Glutamatergic neuron (in vitro differentiated cells): ENCODE data around the gene CACNB2. TPM values are rescaled to one million over a fixed set of nuclear protein-coding genes. Genes with fewer than 3 reads are reported as not detected.
"Not testable (repeated sequence)": the region's sequence is repeated elsewhere in the genome, so short reads cannot be mapped to it uniquely, and the experiment has no call there.

ENCODE experiments used
- DNase-seq: peaks from one replicate; pipeline ENCODE4 v3.0.0; 2022
- H3K27ac Mint-ChIP-seq: one replicate; pipeline ENCODE4 v1.8.0; 2020; ENCODE audit warnings: mild to moderate bottlenecking, mixed read lengths, inconsistent platforms; ENCODE audit not compliant: unreplicated experiment
- H3K27me3 Mint-ChIP-seq: one replicate; pipeline ENCODE4 v1.8.0; 2020; ENCODE audit warnings: mild to moderate bottlenecking, moderate library complexity, mixed read lengths, inconsistent platforms; ENCODE audit not compliant: unreplicated experiment
- H3K36me3 Mint-ChIP-seq: one replicate; pipeline ENCODE4 v1.8.0; 2020; ENCODE audit warnings: mild to moderate bottlenecking, mixed read lengths, inconsistent platforms; ENCODE audit not compliant: unreplicated experiment
- H3K4me1 Mint-ChIP-seq: one replicate; pipeline ENCODE4 v1.8.0; 2020; ENCODE audit warnings: mild to moderate bottlenecking, low read depth, mixed read lengths, inconsistent platforms; ENCODE audit not compliant: unreplicated experiment
- H3K4me3 Mint-ChIP-seq: one replicate; pipeline ENCODE4 v1.8.0; 2020; ENCODE audit warnings: mild to moderate bottlenecking, mixed read lengths, inconsistent platforms; ENCODE audit not compliant: unreplicated experiment
- H3K9me3 Mint-ChIP-seq: one replicate; pipeline ENCODE4 v1.8.0; 2020; ENCODE audit warnings: mild to moderate bottlenecking, moderate library complexity, mixed read lengths, inconsistent platforms; ENCODE audit not compliant: unreplicated experiment
- total RNA-seq: library from RNA; stranded (reverse); fragmentation: NEBNext Ultra II Directional; extraction: Animal tissue kit (Norgen Biotek cat#: 25700); gene quantifications from one replicate; pipeline ENCODE4 v1.2.1, GENCODE V29; 2021; ENCODE audit not compliant: unreplicated experiment
- TF ChIP-seq, protein P1 (sequence below): fragments of 200-600 bp; sonication (generic); IDR thresholded peaks from one replicate; pipeline ENCODE4 v1.5.0; 2021; ENCODE audit not compliant: partially characterized antibody, unreplicated experiment

CACNB2 gene
- total RNA-seq, 1 donor from 2014 or later, result 3.2 TPM

- peaks cover 12% of the 10 kb centered on the region for H3K4me1 Mint-ChIP-seq
- H3K27me3 Mint-ChIP-seq, result peaks cover 4% of the 10 kb centered on the region
- no peak for DNase-seq
- H3K27ac Mint-ChIP-seq, result no peak overlapping the region
- TF ChIP-seq, protein P1, sequence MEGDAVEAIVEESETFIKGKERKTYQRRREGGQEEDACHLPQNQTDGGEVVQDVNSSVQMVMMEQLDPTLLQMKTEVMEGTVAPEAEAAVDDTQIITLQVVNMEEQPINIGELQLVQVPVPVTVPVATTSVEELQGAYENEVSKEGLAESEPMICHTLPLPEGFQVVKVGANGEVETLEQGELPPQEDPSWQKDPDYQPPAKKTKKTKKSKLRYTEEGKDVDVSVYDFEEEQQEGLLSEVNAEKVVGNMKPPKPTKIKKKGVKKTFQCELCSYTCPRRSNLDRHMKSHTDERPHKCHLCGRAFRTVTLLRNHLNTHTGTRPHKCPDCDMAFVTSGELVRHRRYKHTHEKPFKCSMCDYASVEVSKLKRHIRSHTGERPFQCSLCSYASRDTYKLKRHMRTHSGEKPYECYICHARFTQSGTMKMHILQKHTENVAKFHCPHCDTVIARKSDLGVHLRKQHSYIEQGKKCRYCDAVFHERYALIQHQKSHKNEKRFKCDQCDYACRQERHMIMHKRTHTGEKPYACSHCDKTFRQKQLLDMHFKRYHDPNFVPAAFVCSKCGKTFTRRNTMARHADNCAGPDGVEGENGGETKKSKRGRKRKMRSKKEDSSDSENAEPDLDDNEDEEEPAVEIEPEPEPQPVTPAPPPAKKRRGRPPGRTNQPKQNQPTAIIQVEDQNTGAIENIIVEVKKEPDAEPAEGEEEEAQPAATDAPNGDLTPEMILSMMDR, result no peak
- no peak overlapping the region for H3K4me3 Mint-ChIP-seq
- H3K36me3 Mint-ChIP-seq, result no peaks in the 10 kb centered on the region
- no peaks in the 10 kb centered on the region for H3K9me3 Mint-ChIP-seq
Observed at GRCh38 chr10:18144396-18144795, 4.2 kb downstream of the CACNB2 start.

- Mint-ChIP-seq H3K9me3 (no peaks in the 10 kb centered on the region), H3K4me3 (no peak overlapping the region), H3K4me1 (peaks cover 12% of the 10 kb centered on the region), H3K27ac (no peak overlapping the region), H3K27me3 (peaks cover 4% of the 10 kb centered on the region), H3K36me3 (no peaks in the 10 kb centered on the region)
- TF ChIP-seq, protein P1, result no peak
- peak; percentile 46 for DNase-seq
Observed at GRCh38 chr10:18144928-18145327, 4.7 kb downstream of the CACNB2 start.

GRCh38 chr10:18145652-18146051 lies 5.4 kb downstream of the CACNB2 start:
- no peak for DNase-seq
- peaks cover 4% of the 10 kb centered on the region for H3K27me3 Mint-ChIP-seq
- H3K4me3 Mint-ChIP-seq, result no peak overlapping the region
- H3K27ac Mint-ChIP-seq, result no peak overlapping the region
- H3K9me3 Mint-ChIP-seq, result no peaks in the 10 kb centered on the region
- no peaks in the 10 kb centered on the region for H3K36me3 Mint-ChIP-seq
- TF ChIP-seq, protein P1, result no peak
- H3K4me1 Mint-ChIP-seq, result peaks cover 12% of the 10 kb centered on the region

DNA sequence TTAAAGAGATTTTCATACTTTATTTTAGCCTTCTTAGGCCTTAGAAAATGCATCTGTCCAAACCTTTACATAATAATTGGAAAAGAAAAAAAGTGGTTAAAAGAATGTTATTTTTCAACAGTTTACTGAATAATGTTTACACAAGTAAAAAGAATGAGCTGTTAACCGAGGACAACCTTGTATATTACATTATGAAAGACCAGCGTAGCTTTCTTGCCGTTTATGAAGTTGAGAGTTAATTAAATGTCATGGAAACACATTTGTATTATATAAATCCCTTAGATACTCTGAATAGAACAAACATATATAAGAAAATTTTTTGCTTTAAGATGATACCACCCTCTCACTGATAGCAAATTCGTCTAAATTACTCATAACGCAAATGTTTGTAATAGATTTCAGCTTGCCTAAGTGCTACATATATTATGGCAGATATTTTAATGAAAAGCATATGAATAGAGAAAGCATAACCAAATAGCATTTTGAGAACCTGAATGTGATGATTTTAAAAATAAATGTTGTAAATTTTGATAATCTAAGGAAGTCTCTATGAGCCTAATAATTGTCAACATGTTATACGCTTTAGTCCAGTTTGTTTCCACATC lies 9.1 kb downstream of the CACNB2 start:
- H3K27ac Mint-ChIP-seq, result no peak overlapping the region
- H3K27me3 Mint-ChIP-seq, result no peaks in the 10 kb centered on the region
- H3K4me3 Mint-ChIP-seq, result no peak overlapping the region
- no peaks in the 10 kb centered on the region for H3K36me3 Mint-ChIP-seq
- peaks cover 9% of the 10 kb centered on the region for H3K4me1 Mint-ChIP-seq
- no peak for DNase-seq
- TF ChIP-seq, protein P1, result no peak
- no peaks in the 10 kb centered on the region for H3K9me3 Mint-ChIP-seq

- Mint-ChIP-seq H3K27me3 (no peaks in the 10 kb centered on the region), H3K4me3 (no peak overlapping the region), H3K4me1 (no peaks in the 10 kb centered on the region), H3K36me3 (no peaks in the 10 kb centered on the region), H3K27ac (no peak overlapping the region), H3K9me3 (no peaks in the 10 kb centered on the region)
- no peak for DNase-seq
- TF ChIP-seq, protein P1, result no peak
Observed at GRCh38 chr10:18151356-18151890, 11.2 kb downstream of the CACNB2 start.

- not testable (repeated sequence) for H3K36me3 Mint-ChIP-seq, H3K4me1 Mint-ChIP-seq, H3K27me3 Mint-ChIP-seq, DNase-seq, H3K27ac Mint-ChIP-seq, H3K4me3 Mint-ChIP-seq, H3K9me3 Mint-ChIP-seq
Observed at GRCh38 chr10:18153381-18153780, 13.2 kb downstream of the CACNB2 start.
